IMR-90 (cell line): ENCODE results near the gene KRTAP12-1. TPM values are rescaled to one million over a fixed set of nuclear protein-coding genes. Genes with fewer than 3 reads are reported as not detected.

Source experiments
- ATAC-seq: fragments of 200-7000 bp; cut with Tn5 transposase; 2 replicates; pipeline ENCODE4 v1.9.1; 2020; ENCODE audit warnings: low read depth, mild to moderate bottlenecking, moderate library complexity
- BruUV-seq: library from RNA; stranded (reverse); fragments of 400-500 nt; replicated peaks from 2 replicates; lab custom pipeline; 2021; lab: Mats Ljungman, UMichigan
- CTCF ChIA-PET: fragments of 300-600 bp; formaldehyde crosslinking; extraction: SDS; loops from one replicate; lab custom pipeline; 2021; ENCODE audit warnings: antibody characterized with exemption; lab: Yijun Ruan, JAX
- POLR2A ChIA-PET: fragments of 300-600 bp; sonication (Branson Sonifier 250); formaldehyde crosslinking; loops from one replicate; lab custom pipeline; 2022; ENCODE audit warnings: antibody characterized with exemption; ENCODE audit not compliant: unreplicated experiment; lab: Charles Lee
- DNase-seq: peaks from one replicate; pipeline ENCODE4 v3.0.0; 2013
- H2AFZ ChIP-seq: replicated peaks from 2 replicates; pipeline ENCODE3; 2013; ENCODE audit warnings: low read length, mild to moderate bottlenecking; ENCODE audit not compliant: poor library complexity
- H2AK5ac ChIP-seq: 2 replicates; pipeline ENCODE4 v1.6.1; 2013; ENCODE audit warnings: low read depth, low read length, inconsistent platforms
- H2AK9ac ChIP-seq: replicated peaks from 2 replicates; pipeline ENCODE3; 2013; ENCODE audit warnings: mild to moderate bottlenecking, low read depth, low read length, moderate library complexity; ENCODE audit not compliant: poor library complexity
- H2BK120ac ChIP-seq: 2 replicates; pipeline ENCODE4 v1.6.1; 2013; ENCODE audit warnings: low read depth, low read length, inconsistent platforms
- H2BK15ac ChIP-seq: 3 replicates; pipeline ENCODE4 v1.6.1; 2013; ENCODE audit warnings: low read depth, low read length, inconsistent platforms
- H2BK20ac ChIP-seq: 2 replicates; pipeline ENCODE4 v1.6.1; 2013; ENCODE audit warnings: low read depth, mild to moderate bottlenecking, inconsistent platforms, low read length, moderate library complexity
- H2BK5ac ChIP-seq: 2 replicates; pipeline ENCODE4 v1.6.1; 2013; ENCODE audit warnings: mild to moderate bottlenecking, low read depth, low read length, inconsistent platforms; ENCODE audit not compliant: poor library complexity, severe bottlenecking
- H3K14ac ChIP-seq: replicated peaks from 2 replicates; pipeline ENCODE4 v1.6.1; 2013; ENCODE audit warnings: low read depth, low read length, inconsistent platforms
- H3K18ac ChIP-seq: 2 replicates; pipeline ENCODE4 v1.6.1; 2013; ENCODE audit warnings: low read depth, low read length, control low read depth
- H3K23ac ChIP-seq: 2 replicates; pipeline ENCODE4 v1.6.1; 2013; ENCODE audit warnings: low read depth, low read length, inconsistent platforms
- H3K27ac ChIP-seq: 2 replicates; pipeline ENCODE4 v1.5.1; 2013; ENCODE audit warnings: mild to moderate bottlenecking, control low read depth, low read length; ENCODE audit not compliant: insufficient read depth
- H3K27me3 ChIP-seq: 2 replicates; pipeline ENCODE4 v1.6.1; 2013; ENCODE audit warnings: low read length; ENCODE audit not compliant: control insufficient read depth, insufficient read depth
- H3K36me3 ChIP-seq: 2 replicates; pipeline ENCODE4 v1.6.1; 2013; ENCODE audit warnings: low read length, mixed read lengths; ENCODE audit not compliant: control insufficient read depth, insufficient read depth
- H3K4ac ChIP-seq: 2 replicates; pipeline ENCODE4 v1.6.1; 2013; ENCODE audit warnings: low read depth, low read length, inconsistent platforms
- H3K4me1 ChIP-seq: 2 replicates; pipeline ENCODE4 v1.6.1; 2013; ENCODE audit warnings: low read length, mixed read lengths; ENCODE audit not compliant: control insufficient read depth, insufficient read depth
- H3K4me2 ChIP-seq: 2 replicates; pipeline ENCODE4 v1.6.1; 2013; ENCODE audit warnings: low read depth, mild to moderate bottlenecking, control low read depth, low read length, moderate library complexity
- H3K4me3 ChIP-seq: 2 replicates; pipeline ENCODE4 v1.5.1; 2013; ENCODE audit warnings: low read depth, mild to moderate bottlenecking, control low read depth, low read length, moderate library complexity; ENCODE audit not compliant: insufficient read depth
- H3K56ac ChIP-seq: 2 replicates; pipeline ENCODE4 v1.6.1; 2013; ENCODE audit warnings: low read length, inconsistent platforms; ENCODE audit not compliant: insufficient read depth; ENCODE audit errors: extremely low read depth
- H3K79me1 ChIP-seq, 2 experiments: 2 replicates each; pipeline ENCODE4 v1.6.1; 2013; ENCODE audit warnings: low read length in 2 of 2, inconsistent platforms in 1 of 2, low read depth in 1 of 2
- H3K9ac ChIP-seq: 2 replicates; pipeline ENCODE4 v1.6.1; 2013; ENCODE audit warnings: low read depth, low read length, control low read depth
- H3K9me1 ChIP-seq: 2 replicates; pipeline ENCODE4 v1.6.1; 2013; ENCODE audit warnings: low read length, inconsistent platforms; ENCODE audit not compliant: insufficient read depth
- H3K9me3 ChIP-seq: 2 replicates; pipeline ENCODE4 v1.6.1; 2013; ENCODE audit warnings: low read length; ENCODE audit not compliant: control insufficient read depth, insufficient read depth
- H4K20me1 ChIP-seq: 2 replicates; pipeline ENCODE4 v1.6.1; 2013; ENCODE audit warnings: low read length, inconsistent platforms; ENCODE audit not compliant: insufficient read depth
- H4K5ac ChIP-seq: 2 replicates; pipeline ENCODE4 v1.6.1; 2013; ENCODE audit warnings: mild to moderate bottlenecking, low read depth, low read length, control low read depth
- H4K8ac ChIP-seq, 2 experiments: 2 replicates each; pipeline ENCODE4 v1.6.1; 2013; ENCODE audit warnings: low read depth in 2 of 2, low read length in 2 of 2, control low read depth in 1 of 2, inconsistent platforms in 1 of 2
- H4K91ac ChIP-seq: 2 replicates; pipeline ENCODE4 v1.6.1; 2013; ENCODE audit warnings: low read depth, low read length, inconsistent platforms; ENCODE audit not compliant: insufficient read depth
- BHLHE40 ChIP-seq: fragments of 150-350 bp; IDR thresholded peaks from 2 replicates; pipeline ENCODE4 v1.6.1; 2016; ENCODE audit warnings: mild to moderate bottlenecking, low read depth, low read length
- CEBPB ChIP-seq: IDR thresholded peaks from 2 replicates; pipeline ENCODE4 v1.6.1; 2012; ENCODE audit warnings: low read depth, low read length, improper control_type of control experiment
- CHD1 ChIP-seq: IDR thresholded peaks from 2 replicates; pipeline ENCODE4 v1.6.1; 2012; ENCODE audit warnings: low read depth, low read length, improper control_type of control experiment
- FOS ChIP-seq: fragments of 150-350 bp; IDR thresholded peaks from 2 replicates; pipeline ENCODE4 v1.6.1; 2016; ENCODE audit warnings: low read depth, low read length
- MAFK ChIP-seq: IDR thresholded peaks from 2 replicates; pipeline ENCODE4 v1.6.1; 2012; ENCODE audit warnings: low read depth, low read length, improper control_type of control experiment
- MAZ ChIP-seq: IDR thresholded peaks from 2 replicates; pipeline ENCODE4 v1.6.1; 2012; ENCODE audit warnings: low read depth, mild to moderate bottlenecking, low read length, improper control_type of control experiment, moderate library complexity, borderline replicate concordance
- MXI1 ChIP-seq: IDR thresholded peaks from 2 replicates; pipeline ENCODE4 v1.6.1; 2012; ENCODE audit warnings: low read depth, mild to moderate bottlenecking, low read length, moderate library complexity, borderline replicate concordance
- NFE2L2 ChIP-seq: fragments of 150-350 bp; IDR thresholded peaks from 2 replicates; pipeline ENCODE4 v1.6.1; 2016; ENCODE audit warnings: low read depth, mild to moderate bottlenecking, low read length
- POLR2A ChIP-seq: IDR thresholded peaks from 2 replicates; pipeline ENCODE4 v1.6.1; 2012; ENCODE audit warnings: mild to moderate bottlenecking, low read depth, low read length
- RAD21 ChIP-seq: IDR thresholded peaks from 2 replicates; pipeline ENCODE4 v1.6.1; 2012; ENCODE audit warnings: low read length, improper control_type of control experiment
- RCOR1 ChIP-seq: IDR thresholded peaks from 2 replicates; pipeline ENCODE4 v1.6.1; 2012; ENCODE audit warnings: mild to moderate bottlenecking, low read length, improper control_type of control experiment; ENCODE audit not compliant: insufficient replicate concordance
- RFX5 ChIP-seq: IDR thresholded peaks from 2 replicates; pipeline ENCODE4 v1.8.0; 2012; ENCODE audit warnings: low read depth, mild to moderate bottlenecking, low read length, moderate library complexity
- SMC3 ChIP-seq: fragments of 150-350 bp; IDR thresholded peaks from 2 replicates; pipeline ENCODE4 v1.6.1; 2016; ENCODE audit warnings: low read depth, mild to moderate bottlenecking, antibody characterized with exemption, low read length, moderate library complexity
- USF2 ChIP-seq: fragments of 150-350 bp; IDR thresholded peaks from 2 replicates; pipeline ENCODE4 v1.6.1; 2017; ENCODE audit warnings: mild to moderate bottlenecking, antibody characterized with exemption, low read length, low read depth
- WGBS, 2 experiments: methylation state at CpG; one replicate each; pipeline versions ENCODE4 v1.1.5 to v1.1.7; 2013; ENCODE audit warnings: missing lambda C conversion rate in 2 of 2; ENCODE audit not compliant: insufficient read length in 1 of 2; ENCODE audit errors: extremely low coverage in 2 of 2; 5-methylcytosine and 5-hydroxymethylcytosine counted together
- dilution Hi-C: fragments of 300-500 bp; cut with HindIII; formaldehyde crosslinking; loops from one replicate; pipeline ENCODE4 v1.14.3; 2018; ENCODE audit warnings: low sequenced_read_pairs; ENCODE audit not compliant: unreplicated experiment
- in situ Hi-C: fragments of 300-500 bp; cut with MboI; formaldehyde crosslinking; loops from 3 replicates; pipeline ENCODE4 v1.14.3; 2019; ENCODE audit warnings: low sequenced_read_pairs, inconsistent platforms, mixed read lengths
- intact Hi-C: fragments of 100-400 bp; cut with micrococcal nuclease; formaldehyde crosslinking; loops from 2 replicates; pipeline ENCODE4 v1.10.0; 2022
- polyA plus RNA-seq, 3 experiments: library from polyadenylated mRNA; depleted of rRNA; stranded (reverse); fragments of >200 nt; gene quantifications; 2 replicates each; pipeline ENCODE4 v1.2.3, GENCODE V29; 2012; ENCODE audit warnings: low replicate concordance in 1 of 3
- total RNA-seq: library from RNA; depleted of rRNA; stranded (reverse); fragments of >200 nt; gene quantifications from 2 replicates; pipeline ENCODE4 v1.2.3, GENCODE V29; 2012
- TF ChIP-seq, protein P1 (sequence below): conservative IDR thresholded peaks from 2 replicates; pipeline ENCODE4 v1.5.1; 2012; ENCODE audit warnings: mild to moderate bottlenecking, low read depth, low read length, improper control_type of control experiment
- TF ChIP-seq, protein P2 (sequence below): fragments of 150-350 bp; IDR thresholded peaks from 2 replicates; pipeline ENCODE4 v1.6.1; 2016; ENCODE audit warnings: low read depth, mild to moderate bottlenecking, low read length, moderate library complexity, borderline replicate concordance

The KRTAP12-1 gene
- total and polyA plus RNA-seq, 2 of the 4 experiments (the other 2 are of a cell fraction) = not detected

DNA sequence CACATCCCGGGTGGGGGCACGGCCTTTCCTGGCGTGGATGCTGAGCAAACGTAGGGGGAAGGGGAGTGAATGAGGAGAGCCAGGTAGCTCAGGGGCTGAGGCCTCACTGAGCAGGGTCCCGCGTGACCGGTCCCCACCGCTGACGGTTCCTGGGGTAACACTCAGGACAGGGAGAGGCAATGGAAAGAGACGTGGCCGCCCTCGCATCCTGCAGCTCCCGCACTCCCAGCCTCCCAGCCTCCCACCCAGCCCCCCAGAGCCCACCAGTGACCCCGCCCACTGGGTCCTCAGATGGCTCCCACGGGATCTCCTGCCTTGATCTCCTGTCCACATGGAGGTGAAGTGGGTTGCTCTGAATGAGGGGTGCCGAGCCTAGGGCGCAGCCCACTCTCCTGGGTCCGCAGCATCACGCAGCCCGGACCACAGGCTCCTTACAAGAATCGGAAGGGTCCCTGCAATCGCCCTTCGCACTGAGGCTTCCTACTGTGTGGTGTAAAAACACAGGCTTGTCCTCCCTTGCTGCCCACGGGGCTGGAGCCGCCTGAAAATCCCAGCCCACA, 27.0 kb upstream of the KRTAP12-1 start:
- no peaks in the 10 kb centered on the region for H3K79me1 ChIP-seq
- no peak overlapping the region for H3K27ac ChIP-seq
- no peak overlapping the region for H3K23ac ChIP-seq
- H3K14ac ChIP-seq = no peak overlapping the region
- no TSS peak for BruUV-seq
- H2AFZ ChIP-seq = no peak overlapping the region
- H4K91ac ChIP-seq = no peak overlapping the region
- H3K4me1 ChIP-seq = peaks cover 1% of the 10 kb centered on the region; the same call in 1 of the 2 replicates
- H3K27me3 ChIP-seq = peaks cover 82% of the 10 kb centered on the region
- no peak overlapping the region for H3K18ac ChIP-seq
- no peak overlapping the region for H3K56ac ChIP-seq
- no peaks in the 10 kb centered on the region for H3K36me3 ChIP-seq
- H2BK120ac ChIP-seq = no peak overlapping the region
- H2BK5ac ChIP-seq = no peak overlapping the region
- intact Hi-C loops (no loop called here), in situ Hi-C loops (no loop called here), dilution Hi-C loops (no loop called here)
- H2AK5ac ChIP-seq = no peak overlapping the region
- H3K9ac ChIP-seq = no peak overlapping the region
- H3K4me2 ChIP-seq = no peak overlapping the region
- TF ChIP-seq CEBPB = no peak
- TF ChIP-seq RAD21 = no peak
- TF ChIP-seq MAZ = no peak
- TF ChIP-seq, protein P1, sequence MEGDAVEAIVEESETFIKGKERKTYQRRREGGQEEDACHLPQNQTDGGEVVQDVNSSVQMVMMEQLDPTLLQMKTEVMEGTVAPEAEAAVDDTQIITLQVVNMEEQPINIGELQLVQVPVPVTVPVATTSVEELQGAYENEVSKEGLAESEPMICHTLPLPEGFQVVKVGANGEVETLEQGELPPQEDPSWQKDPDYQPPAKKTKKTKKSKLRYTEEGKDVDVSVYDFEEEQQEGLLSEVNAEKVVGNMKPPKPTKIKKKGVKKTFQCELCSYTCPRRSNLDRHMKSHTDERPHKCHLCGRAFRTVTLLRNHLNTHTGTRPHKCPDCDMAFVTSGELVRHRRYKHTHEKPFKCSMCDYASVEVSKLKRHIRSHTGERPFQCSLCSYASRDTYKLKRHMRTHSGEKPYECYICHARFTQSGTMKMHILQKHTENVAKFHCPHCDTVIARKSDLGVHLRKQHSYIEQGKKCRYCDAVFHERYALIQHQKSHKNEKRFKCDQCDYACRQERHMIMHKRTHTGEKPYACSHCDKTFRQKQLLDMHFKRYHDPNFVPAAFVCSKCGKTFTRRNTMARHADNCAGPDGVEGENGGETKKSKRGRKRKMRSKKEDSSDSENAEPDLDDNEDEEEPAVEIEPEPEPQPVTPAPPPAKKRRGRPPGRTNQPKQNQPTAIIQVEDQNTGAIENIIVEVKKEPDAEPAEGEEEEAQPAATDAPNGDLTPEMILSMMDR = no peak
- no peak for TF ChIP-seq NFE2L2
- no peak for TF ChIP-seq USF2
- no peak for TF ChIP-seq MAFK
- TF ChIP-seq RFX5 = no peak
- no peak for TF ChIP-seq POLR2A
- TF ChIP-seq FOS = no peak
- TF ChIP-seq, protein P2, sequence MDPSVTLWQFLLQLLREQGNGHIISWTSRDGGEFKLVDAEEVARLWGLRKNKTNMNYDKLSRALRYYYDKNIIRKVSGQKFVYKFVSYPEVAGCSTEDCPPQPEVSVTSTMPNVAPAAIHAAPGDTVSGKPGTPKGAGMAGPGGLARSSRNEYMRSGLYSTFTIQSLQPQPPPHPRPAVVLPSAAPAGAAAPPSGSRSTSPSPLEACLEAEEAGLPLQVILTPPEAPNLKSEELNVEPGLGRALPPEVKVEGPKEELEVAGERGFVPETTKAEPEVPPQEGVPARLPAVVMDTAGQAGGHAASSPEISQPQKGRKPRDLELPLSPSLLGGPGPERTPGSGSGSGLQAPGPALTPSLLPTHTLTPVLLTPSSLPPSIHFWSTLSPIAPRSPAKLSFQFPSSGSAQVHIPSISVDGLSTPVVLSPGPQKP = no peak
- no peak for TF ChIP-seq RCOR1
- no peak for TF ChIP-seq MXI1
- TF ChIP-seq CHD1 = no peak
- no peak for TF ChIP-seq SMC3
- no peak for TF ChIP-seq BHLHE40
- no peak overlapping the region for H3K4ac ChIP-seq
- no peak overlapping the region for H3K4me3 ChIP-seq
- ATAC-seq (no peak), DNase-seq (no peak)
- H2BK20ac ChIP-seq = no peak overlapping the region
- H3K9me3 ChIP-seq = peaks cover 6% of the 10 kb centered on the region; the same call in 1 of the 2 replicates
- H4K20me1 ChIP-seq = no peaks in the 10 kb centered on the region
- no peak overlapping the region for H2AK9ac ChIP-seq
- H4K8ac ChIP-seq = no peak overlapping the region
- ChIA-PET CTCF (no interaction called here), POLR2A (no interaction called here)
- 0% methylated on average over 2 of the region's 25 CpGs; no CpG with 5 or more reads in 1 of the 2 experiments for WGBS, 2 experiments
- no peak overlapping the region for H2BK15ac ChIP-seq
- no peak overlapping the region for H4K5ac ChIP-seq
- no peaks in the 10 kb centered on the region for H3K9me1 ChIP-seq
